Nephron (organoid): ENCODE measurements around the gene ARHGAP33.

Experiments
- H3K27ac Mint-ChIP-seq, 3 experiments: 2 replicates each; pipeline ENCODE4 v1.8.0; 2020; ENCODE audit warnings: mixed read lengths in 3 of 3, mild to moderate bottlenecking in 2 of 3, moderate library complexity in 1 of 3
- H3K27me3 Mint-ChIP-seq: 2 replicates; pipeline ENCODE4 v1.8.0; 2021; ENCODE audit warnings: low read depth, mild to moderate bottlenecking, moderate library complexity, mixed read lengths
- H3K36me3 Mint-ChIP-seq: 2 replicates; pipeline ENCODE4 v1.8.0; 2020; ENCODE audit warnings: low read depth, mixed read lengths
- H3K4me1 Mint-ChIP-seq: 2 replicates; pipeline ENCODE4 v1.8.0; 2020; ENCODE audit warnings: mixed read lengths
- H3K4me3 Mint-ChIP-seq, 3 experiments: 2 replicates each; pipeline ENCODE4 v1.8.0; 2020; ENCODE audit warnings: mild to moderate bottlenecking in 3 of 3, mixed read lengths in 3 of 3, moderate library complexity in 2 of 3
- H3K9me3 Mint-ChIP-seq: 2 replicates; pipeline ENCODE4 v1.8.0; 2020; ENCODE audit warnings: mixed read lengths
- CTCF ChIP-seq, 3 experiments: fragments of 200-600 bp; sonication (generic); IDR thresholded peaks; one replicate each; pipeline ENCODE4 v1.5.0; 2021; ENCODE audit warnings: antibody characterized with exemption in 3 of 3; ENCODE audit not compliant: unreplicated experiment in 3 of 3

The ARHGAP33 gene

GRCh38 chr19:35813043-35813890 lies 37.9 kb downstream of the ARHGAP33 start:
- Mint-ChIP-seq H3K27ac (no peak overlapping the region), H3K4me1 (no peaks in the 10 kb centered on the region), H3K27me3 (peaks cover 23% of the 10 kb centered on the region), H3K9me3 (no peaks in the 10 kb centered on the region), H3K4me3 (no peak overlapping the region), H3K36me3 (no peaks in the 10 kb centered on the region)
- no peak for TF ChIP-seq CTCF (IDR thresholded peaks at IDR 0.05; ENCODE audit: unreplicated experiment in 3 of 3)

GRCh38 chr19:35816262-35816661 lies 40.9 kb downstream of the ARHGAP33 start:
- Mint-ChIP-seq H3K4me1 (no peaks in the 10 kb centered on the region), H3K9me3 (no peaks in the 10 kb centered on the region), H3K27ac (peak overlapping the region in 1 of 3 experiments; percentile 29), H3K4me3 (no peak overlapping the region), H3K36me3 (peaks cover 4% of the 10 kb centered on the region), H3K27me3 (peaks cover 17% of the 10 kb centered on the region)
- no peak for TF ChIP-seq CTCF (IDR thresholded peaks at IDR 0.05; ENCODE audit: unreplicated experiment in 3 of 3)

GRCh38 chr19:35816846-35817245 lies 41.5 kb downstream of the ARHGAP33 start:
- peaks cover 4% of the 10 kb centered on the region for H3K36me3 Mint-ChIP-seq
- no peaks in the 10 kb centered on the region for H3K9me3 Mint-ChIP-seq
- H3K27me3 Mint-ChIP-seq, result peaks cover 17% of the 10 kb centered on the region
- H3K4me1 Mint-ChIP-seq, result no peaks in the 10 kb centered on the region
- H3K27ac Mint-ChIP-seq, result peak overlapping the region in 1 of 3 experiments; percentile 29
- TF ChIP-seq CTCF (IDR thresholded peaks at IDR 0.05; ENCODE audit: unreplicated experiment in 3 of 3), result no peak
- H3K4me3 Mint-ChIP-seq, result no peak overlapping the region

GRCh38 chr19:35818445-35818844 lies 43.1 kb downstream of the ARHGAP33 start:
- H3K27ac Mint-ChIP-seq, result no peak overlapping the region
- H3K9me3 Mint-ChIP-seq, result no peaks in the 10 kb centered on the region
- TF ChIP-seq CTCF (IDR thresholded peaks at IDR 0.05; ENCODE audit: unreplicated experiment in 3 of 3), result no peak
- no peaks in the 10 kb centered on the region for H3K4me1 Mint-ChIP-seq
- peaks cover 23% of the 10 kb centered on the region for H3K27me3 Mint-ChIP-seq
- H3K36me3 Mint-ChIP-seq, result peaks cover 4% of the 10 kb centered on the region
- H3K4me3 Mint-ChIP-seq, result no peak overlapping the region

- peaks cover 4% of the 10 kb centered on the region for H3K36me3 Mint-ChIP-seq
- H3K9me3 Mint-ChIP-seq, result no peaks in the 10 kb centered on the region
- TF ChIP-seq CTCF (IDR thresholded peaks at IDR 0.05; ENCODE audit: unreplicated experiment in 3 of 3), result no peak
- no peak overlapping the region for H3K4me3 Mint-ChIP-seq
- H3K27ac Mint-ChIP-seq, result no peak overlapping the region
- peaks cover 18% of the 10 kb centered on the region for H3K27me3 Mint-ChIP-seq
- no peaks in the 10 kb centered on the region for H3K4me1 Mint-ChIP-seq
Measured at GRCh38 chr19:35822579-35822978, 47.2 kb downstream of the ARHGAP33 start.

GRCh38 chr19:35824150-35824549 lies 48.8 kb downstream of the ARHGAP33 start:
- no peak for TF ChIP-seq CTCF (IDR thresholded peaks at IDR 0.05; ENCODE audit: unreplicated experiment in 3 of 3)

More at GRCh38 chr19:35824150-35824549, 48.8 kb downstream of the ARHGAP33 start:
- no peaks in the 10 kb centered on the region for H3K4me1 Mint-ChIP-seq
- peaks cover 16% of the 10 kb centered on the region for H3K27me3 Mint-ChIP-seq
- no peaks in the 10 kb centered on the region for H3K9me3 Mint-ChIP-seq
- no peak overlapping the region for H3K27ac Mint-ChIP-seq
- H3K36me3 Mint-ChIP-seq, result peaks cover 8% of the 10 kb centered on the region
- H3K4me3 Mint-ChIP-seq, result no peak overlapping the region
